Muscle layer of duodenum (tissue), 2 donors: ENCODE results near the gene MYCBP2.

Experiments used
- H3K27ac ChIP-seq: one replicate; pipeline ENCODE4 v1.7.0; 2013; ENCODE audit warnings: mild to moderate bottlenecking, low read length
- H3K27me3 ChIP-seq: one replicate; pipeline ENCODE4 v1.7.0; 2013; ENCODE audit warnings: low read depth, mild to moderate bottlenecking, control low read depth, low read length
- H3K36me3 ChIP-seq, 2 donors: one replicate each; pipeline ENCODE4 v1.7.0; 2013; ENCODE audit warnings: low read length in 2 of 2, control low read depth in 1 of 2, mild to moderate bottlenecking in 1 of 2; ENCODE audit not compliant: insufficient read depth in 2 of 2, control insufficient read depth in 1 of 2
- H3K4me1 ChIP-seq, 2 donors: one replicate each; pipeline ENCODE4 v1.7.0; 2013; ENCODE audit warnings: low read length in 2 of 2, mild to moderate bottlenecking in 2 of 2, control low read depth in 1 of 2, moderate library complexity in 1 of 2; ENCODE audit not compliant: insufficient read depth in 2 of 2, control insufficient read depth in 1 of 2
- H3K4me3 ChIP-seq, 2 donors: one replicate each; pipeline ENCODE4 v1.7.0; 2013; ENCODE audit warnings: low read length in 2 of 2, low read depth in 1 of 2, mild to moderate bottlenecking in 1 of 2
- H3K9me3 ChIP-seq, 2 donors: one replicate each; pipeline ENCODE4 v1.7.0; 2013; ENCODE audit warnings: low read length in 2 of 2, control low read depth in 1 of 2, mild to moderate bottlenecking in 1 of 2; ENCODE audit not compliant: control insufficient read depth in 1 of 2
- donor health status: healthy.

MYCBP2 gene

DNA sequence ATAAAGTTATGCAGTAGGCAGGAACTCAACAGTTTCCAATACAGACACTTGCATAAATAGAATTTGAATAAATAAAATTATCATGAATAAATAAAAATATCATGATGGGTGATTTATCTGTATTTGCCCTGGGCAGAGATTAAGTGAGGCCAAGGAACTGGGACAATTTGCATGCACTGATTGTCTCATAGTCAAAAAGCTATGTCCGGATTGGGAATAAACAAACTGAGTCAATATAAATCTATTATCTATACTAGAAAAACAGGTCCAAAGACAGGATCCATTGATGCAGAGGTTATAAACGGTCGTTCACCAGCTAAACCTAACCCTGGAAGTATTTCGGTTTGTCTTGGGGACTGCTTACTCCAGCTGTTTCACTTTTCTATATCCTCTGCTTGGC lies 273.7 kb downstream of the MYCBP2 start:
- Histone ChIP-seq H3K4me3 (no peak overlapping the region), H3K4me1 (no peaks in the 10 kb centered on the region), H3K27ac (no peak overlapping the region), H3K9me3 (no peaks in the 10 kb centered on the region), H3K36me3 (peaks cover 42 to 51% of the 10 kb centered on the region in 2 donors), H3K27me3 (no peaks in the 10 kb centered on the region)

DNA sequence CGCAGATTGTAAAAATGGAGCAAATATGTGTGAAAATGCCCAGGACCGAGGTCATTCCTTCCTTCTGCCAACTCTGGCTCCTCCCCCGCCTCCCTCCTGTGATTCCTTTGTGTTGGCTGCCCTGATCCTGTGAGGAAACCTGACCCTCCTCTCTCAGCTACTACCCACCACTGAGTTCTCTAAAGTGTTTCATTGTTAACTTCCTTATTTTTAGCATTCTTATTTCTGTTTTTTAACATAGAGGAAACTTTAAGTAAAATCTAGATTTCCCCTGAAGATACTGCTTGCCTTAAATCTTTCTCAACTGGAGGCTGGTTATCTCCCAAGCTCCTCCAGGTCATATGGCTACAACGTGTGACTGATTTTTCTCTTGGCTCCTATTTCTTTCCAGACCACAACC lies 278.2 kb downstream of the MYCBP2 start:
- no peak overlapping the region for H3K4me3 ChIP-seq
- no peaks in the 10 kb centered on the region for H3K4me1 ChIP-seq
- H3K27me3 ChIP-seq = no peaks in the 10 kb centered on the region
- H3K9me3 ChIP-seq = no peaks in the 10 kb centered on the region
- no peak overlapping the region for H3K27ac ChIP-seq
- peaks cover 42 to 48% of the 10 kb centered on the region in 2 donors for H3K36me3 ChIP-seq

DNA sequence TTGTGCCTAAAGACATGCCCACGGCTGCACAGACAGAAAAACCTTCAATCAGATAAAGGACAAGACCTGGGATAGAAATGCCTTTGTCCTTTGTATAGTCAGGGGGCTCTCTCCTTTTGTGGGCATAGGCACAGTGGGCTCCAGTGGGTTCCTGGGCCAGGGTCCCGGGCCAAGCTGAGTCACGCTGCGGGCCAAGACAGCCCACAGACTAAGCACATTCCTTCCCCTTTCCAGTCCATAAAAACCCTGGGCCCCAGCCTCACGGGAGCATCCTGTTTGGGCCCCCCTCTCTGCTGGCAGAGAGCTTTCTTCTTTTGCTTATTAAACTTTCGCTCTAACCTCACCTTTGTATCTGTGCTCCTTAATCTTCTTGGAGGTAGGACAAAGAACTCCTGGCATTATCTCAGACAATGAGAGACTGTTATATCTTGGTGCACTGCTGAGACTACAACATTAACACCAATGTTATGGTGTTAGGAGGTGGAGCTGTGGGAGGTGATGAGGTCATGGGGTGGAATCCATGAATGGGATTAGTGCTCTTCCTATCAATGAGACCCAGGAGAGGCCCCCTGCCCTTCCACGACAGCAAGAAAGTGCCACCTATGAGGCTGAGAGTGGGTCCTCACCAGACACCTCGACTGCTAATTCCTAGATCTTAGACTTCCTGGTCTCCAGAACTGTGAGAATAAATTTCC lies 279.1 kb downstream of the MYCBP2 start:
- no peaks in the 10 kb centered on the region for H3K27me3 ChIP-seq
- H3K4me3 ChIP-seq = no peak overlapping the region
- H3K9me3 ChIP-seq = no peaks in the 10 kb centered on the region
- H3K4me1 ChIP-seq = no peaks in the 10 kb centered on the region
- H3K36me3 ChIP-seq = peaks cover 37 to 45% of the 10 kb centered on the region in 2 donors
- H3K27ac ChIP-seq = no peak overlapping the region

DNA sequence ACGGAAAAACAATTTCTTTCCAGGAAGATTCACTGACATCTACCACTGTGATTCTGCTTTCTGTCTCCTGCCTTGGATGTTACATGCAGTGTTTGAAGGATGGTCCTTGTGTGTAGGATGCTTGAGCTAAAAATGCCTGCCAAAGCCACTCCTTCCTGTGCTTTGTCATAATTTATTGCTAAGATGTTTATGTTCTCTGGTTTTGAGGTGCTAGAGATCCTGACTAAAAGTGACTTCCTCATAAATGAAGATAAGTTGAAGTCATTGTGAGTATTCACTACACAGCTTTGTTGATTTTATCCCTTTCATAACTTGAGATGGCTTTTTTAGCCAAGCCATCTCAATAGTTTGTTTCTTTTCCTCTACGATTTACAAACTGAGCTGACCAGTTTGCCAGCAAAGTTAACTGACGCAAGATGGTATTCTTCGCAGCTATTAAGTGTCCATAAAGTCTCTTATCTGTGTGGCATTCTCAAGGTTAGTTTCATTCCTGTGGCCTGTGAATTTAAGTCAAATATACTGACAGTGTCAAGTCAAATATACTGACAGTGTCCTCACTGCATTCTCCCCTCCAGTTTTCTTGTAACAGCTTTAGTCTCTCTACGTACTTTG lies 284.2 kb downstream of the MYCBP2 start:
- Histone ChIP-seq H3K4me1 (no peaks in the 10 kb centered on the region), H3K36me3 (peaks cover 14 to 26% of the 10 kb centered on the region in 2 donors), H3K27me3 (no peaks in the 10 kb centered on the region), H3K27ac (no peak overlapping the region), H3K4me3 (no peak overlapping the region), H3K9me3 (no peaks in the 10 kb centered on the region)

DNA sequence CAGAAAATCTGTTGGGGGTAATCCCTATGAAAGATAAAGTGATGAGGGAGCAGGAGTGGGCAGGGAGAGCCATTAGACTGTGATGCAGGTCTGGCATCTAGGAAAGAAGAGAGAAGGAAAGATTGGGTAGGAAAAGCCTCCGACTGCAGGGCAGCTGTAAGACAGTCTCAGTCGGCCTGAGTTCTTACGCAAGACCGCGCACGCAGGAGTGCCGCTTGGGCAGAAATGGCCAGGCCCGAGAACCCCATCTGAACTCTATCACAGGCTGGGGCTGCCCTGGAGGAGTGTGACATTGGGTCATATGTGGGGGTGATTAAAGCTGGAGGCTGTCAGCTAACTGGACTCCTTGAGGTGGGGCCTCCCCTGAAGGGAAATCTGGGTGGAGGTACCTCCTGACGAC lies 286.1 kb downstream of the MYCBP2 start:
- no peak overlapping the region for H3K27ac ChIP-seq
- peaks cover 0 to 12% of the 10 kb centered on the region in 2 donors for H3K36me3 ChIP-seq
- no peaks in the 10 kb centered on the region for H3K27me3 ChIP-seq
- H3K4me1 ChIP-seq = no peaks in the 10 kb centered on the region
- H3K4me3 ChIP-seq = no peak overlapping the region
- H3K9me3 ChIP-seq = no peaks in the 10 kb centered on the region

DNA sequence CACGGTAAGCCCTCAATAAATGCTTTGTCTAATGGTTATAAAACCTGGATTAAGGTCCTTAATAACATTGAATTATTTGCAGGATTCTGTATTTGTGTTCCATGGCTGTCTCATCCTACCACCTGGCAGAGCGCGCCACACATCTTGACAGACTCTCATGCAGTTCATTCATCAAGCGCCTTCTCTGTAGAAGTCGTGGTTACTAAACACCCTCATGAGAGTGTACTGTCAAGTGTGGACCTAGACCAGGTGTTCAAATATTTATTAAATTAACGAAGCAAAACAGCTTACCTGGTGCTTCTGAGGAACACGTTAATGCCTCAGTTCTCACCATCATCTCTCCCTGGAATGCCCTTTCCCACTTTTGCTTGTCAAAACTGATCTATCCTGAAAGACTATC lies 286.8 kb downstream of the MYCBP2 start:
- H3K4me3 ChIP-seq = no peak overlapping the region
- H3K27me3 ChIP-seq = no peaks in the 10 kb centered on the region
- H3K36me3 ChIP-seq = peaks cover 0 to 10% of the 10 kb centered on the region in 2 donors
- H3K4me1 ChIP-seq = no peaks in the 10 kb centered on the region
- no peak overlapping the region for H3K27ac ChIP-seq
- no peaks in the 10 kb centered on the region for H3K9me3 ChIP-seq

DNA sequence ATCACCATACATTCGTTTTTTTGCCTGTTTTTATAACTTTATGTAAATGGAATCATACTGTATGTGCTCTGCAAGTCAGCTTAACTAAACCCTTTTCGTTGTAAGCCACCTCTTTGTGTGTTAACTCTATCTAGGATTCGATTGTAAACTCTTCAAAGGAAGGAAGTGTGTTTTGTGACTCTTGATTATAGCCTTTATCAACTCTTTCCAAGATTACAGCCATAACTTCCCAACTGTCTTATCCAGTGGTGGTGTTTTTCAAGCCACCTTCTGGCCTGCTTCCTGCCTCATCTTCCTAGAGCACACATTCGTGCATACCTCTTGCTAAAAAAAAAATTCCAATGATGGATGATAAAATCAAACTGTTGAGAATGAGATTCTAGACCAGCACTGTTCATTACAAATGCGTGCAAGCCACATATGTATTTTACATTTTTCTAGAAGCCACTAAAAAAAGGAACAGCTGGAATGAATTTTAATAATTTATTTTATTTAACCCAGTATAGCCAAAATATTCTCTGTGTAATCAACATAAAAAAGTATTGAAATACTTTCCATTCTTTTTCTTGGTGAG lies 287.9 kb downstream of the MYCBP2 start:
- Histone ChIP-seq H3K36me3 (peaks cover 0 to 5% of the 10 kb centered on the region in 2 donors), H3K27ac (no peak overlapping the region), H3K4me3 (no peak overlapping the region), H3K9me3 (no peaks in the 10 kb centered on the region), H3K4me1 (no peaks in the 10 kb centered on the region), H3K27me3 (no peaks in the 10 kb centered on the region)

DNA sequence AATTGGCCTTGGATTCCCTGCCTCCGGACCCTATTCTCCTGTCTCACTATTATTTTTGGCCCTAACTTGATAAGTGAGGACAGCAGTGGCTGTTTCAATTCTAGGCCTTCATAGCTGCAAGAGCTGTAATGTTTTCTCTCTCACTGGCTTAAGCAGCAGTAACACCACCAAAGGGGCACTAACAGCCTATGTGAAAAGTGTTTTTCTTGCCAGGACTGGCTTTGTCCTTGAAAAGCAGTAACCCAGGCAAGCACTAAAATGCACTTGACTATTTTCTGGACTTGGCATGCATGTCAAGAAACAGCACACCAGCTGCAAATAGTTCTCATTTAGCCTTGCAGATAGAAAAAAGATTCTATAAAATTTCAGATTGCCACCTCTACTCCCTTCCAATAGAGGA lies 290.6 kb downstream of the MYCBP2 start:
- H3K27ac ChIP-seq = no peak overlapping the region

DNA sequence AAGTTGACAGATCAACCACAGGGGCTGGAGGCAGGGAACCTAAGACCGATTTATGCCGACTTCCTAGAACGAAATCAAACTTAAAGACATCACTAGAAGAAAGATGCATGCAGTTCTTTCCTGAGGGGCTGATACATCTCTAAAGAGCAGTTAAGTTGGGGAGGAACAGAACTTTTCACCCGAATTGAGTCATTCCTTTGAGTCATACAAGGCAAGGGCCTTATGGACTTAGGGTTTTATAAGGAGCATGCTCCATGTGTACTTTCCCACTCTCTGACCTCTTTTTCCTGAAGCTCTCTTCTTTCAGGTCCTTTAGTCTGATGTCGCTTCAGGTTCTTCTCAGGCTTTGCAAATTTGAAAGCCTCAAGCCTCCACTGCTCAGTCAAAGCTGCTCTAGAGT lies 292.0 kb downstream of the MYCBP2 start:
- Histone ChIP-seq H3K4me3 (no peak overlapping the region), H3K4me1 (no peaks in the 10 kb centered on the region), H3K27me3 (no peaks in the 10 kb centered on the region), H3K9me3 (no peaks in the 10 kb centered on the region), H3K36me3 (no peaks in the 10 kb centered on the region), H3K27ac (no peak overlapping the region)

More for the DNA sequence above, 290.6 kb downstream of the MYCBP2 start:
- Histone ChIP-seq H3K4me3 (no peak overlapping the region), H3K36me3 (no peaks in the 10 kb centered on the region), H3K4me1 (no peaks in the 10 kb centered on the region), H3K9me3 (no peaks in the 10 kb centered on the region), H3K27me3 (no peaks in the 10 kb centered on the region)

DNA sequence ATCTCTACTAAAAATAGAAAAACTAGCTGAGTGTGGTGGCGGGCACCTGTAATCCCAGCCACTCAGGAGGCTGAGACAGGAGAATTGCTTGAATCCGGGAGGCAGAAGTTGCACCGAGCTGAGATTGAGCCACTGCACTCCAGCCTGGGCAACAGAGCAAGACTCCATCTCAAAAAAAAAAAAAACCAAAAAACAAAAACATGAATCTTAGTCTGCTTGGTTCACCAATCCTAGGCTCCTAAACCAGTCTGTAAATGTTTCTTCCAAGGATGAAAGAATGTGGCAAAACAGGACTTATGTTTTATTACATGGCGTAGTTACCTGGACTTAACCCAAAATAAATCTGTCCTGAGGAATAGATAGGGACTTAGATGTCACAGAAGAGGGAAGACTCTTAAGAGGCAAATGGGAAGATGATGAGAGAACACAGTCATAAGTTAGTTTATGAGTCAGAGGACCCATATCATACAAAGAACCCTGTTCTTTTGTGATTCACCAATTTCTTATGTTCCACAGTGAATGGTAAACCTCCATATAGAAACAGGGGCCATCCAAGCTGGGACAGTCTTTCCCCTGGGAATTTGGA lies 293.1 kb downstream of the MYCBP2 start:
- no peak overlapping the region for H3K4me3 ChIP-seq

DNA sequence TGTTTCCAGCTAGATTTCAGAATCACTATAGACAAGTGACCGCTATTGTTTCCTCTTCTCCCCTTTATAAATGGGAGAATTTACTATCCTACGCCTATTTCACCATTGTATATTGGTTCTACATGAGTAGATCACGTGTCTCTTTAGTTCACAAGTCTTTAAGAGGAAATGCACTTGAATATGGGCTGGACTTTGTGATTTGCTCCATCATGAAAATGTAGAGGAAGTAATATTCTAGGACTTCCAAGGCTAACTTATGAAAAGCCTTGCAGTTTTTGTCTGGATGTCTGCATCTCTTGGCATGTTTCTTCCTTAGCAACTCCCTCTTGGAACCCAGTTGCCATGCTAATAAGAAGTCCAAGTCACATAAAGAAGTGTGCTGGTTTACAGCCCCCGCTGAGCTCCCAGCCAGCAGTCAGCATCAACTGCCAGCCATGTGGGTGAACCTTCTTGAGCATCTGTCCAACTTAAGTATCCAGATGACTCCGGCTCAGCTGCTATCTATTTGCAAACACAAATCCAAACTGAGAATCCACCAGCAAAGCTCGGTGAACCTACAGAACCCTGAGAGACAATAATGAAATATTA lies 295.1 kb downstream of the MYCBP2 start:
- no peaks in the 10 kb centered on the region for H3K9me3 ChIP-seq
- no peak overlapping the region for H3K4me3 ChIP-seq
- H3K27ac ChIP-seq = no peak overlapping the region
- H3K36me3 ChIP-seq = no peaks in the 10 kb centered on the region
- H3K27me3 ChIP-seq = no peaks in the 10 kb centered on the region
- peaks cover 0 to 5% of the 10 kb centered on the region in 2 donors for H3K4me1 ChIP-seq

More for the DNA sequence above, 293.1 kb downstream of the MYCBP2 start:
- Histone ChIP-seq H3K27ac (no peak overlapping the region), H3K4me1 (no peaks in the 10 kb centered on the region), H3K9me3 (no peaks in the 10 kb centered on the region), H3K27me3 (no peaks in the 10 kb centered on the region), H3K36me3 (no peaks in the 10 kb centered on the region)
